ENCODE measurements around the gene FMNL3. TPM values are rescaled to one million over a fixed set of nuclear protein-coding genes. Genes with fewer than 3 reads are reported as not detected.

Gene FMNL3
- total RNA-seq, 4 donors from 2014 or later = 3.2 to 8.4 (median 6.7) TPM

DNA sequence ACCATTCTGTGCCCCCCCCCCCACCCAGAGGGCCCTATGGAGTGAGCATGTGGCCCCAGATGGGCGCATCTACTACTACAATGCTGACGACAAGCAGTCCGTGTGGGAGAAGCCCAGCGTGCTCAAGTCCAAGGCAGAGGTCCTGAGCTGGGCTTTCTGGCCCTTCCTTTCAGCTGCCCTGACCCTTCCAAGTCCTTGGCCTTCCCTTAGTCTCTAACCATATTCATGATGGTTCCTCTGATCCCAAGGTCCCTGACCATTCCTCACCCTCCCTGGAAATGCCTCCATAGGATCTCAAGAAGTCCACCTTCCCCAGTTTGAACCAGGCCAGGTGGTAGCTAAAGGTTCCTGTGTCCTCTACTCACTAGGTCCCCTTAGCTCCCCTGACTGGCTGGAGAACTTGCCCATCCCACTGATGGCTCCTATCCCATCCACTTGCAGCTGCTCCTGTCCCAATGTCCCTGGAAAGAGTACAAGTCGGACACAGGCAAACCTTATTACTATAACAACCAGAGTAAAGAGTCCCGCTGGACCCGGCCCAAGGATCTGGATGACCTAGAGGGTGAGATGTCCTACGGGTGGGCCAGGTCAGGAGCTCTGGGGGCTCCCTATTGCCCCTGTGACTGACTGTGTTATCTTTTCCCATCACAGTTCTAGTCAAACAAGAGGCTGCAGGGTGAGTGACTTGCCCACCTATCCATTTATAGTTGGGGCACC is 74.1 kb downstream of the FMNL3 start:
- no peaks in the 10 kb centered on the region for H3K27me3 ChIP-seq
- TF ChIP-seq POLR2A (IDR thresholded peaks at IDR 0.05) = no peak
- TF ChIP-seq, protein P1, sequence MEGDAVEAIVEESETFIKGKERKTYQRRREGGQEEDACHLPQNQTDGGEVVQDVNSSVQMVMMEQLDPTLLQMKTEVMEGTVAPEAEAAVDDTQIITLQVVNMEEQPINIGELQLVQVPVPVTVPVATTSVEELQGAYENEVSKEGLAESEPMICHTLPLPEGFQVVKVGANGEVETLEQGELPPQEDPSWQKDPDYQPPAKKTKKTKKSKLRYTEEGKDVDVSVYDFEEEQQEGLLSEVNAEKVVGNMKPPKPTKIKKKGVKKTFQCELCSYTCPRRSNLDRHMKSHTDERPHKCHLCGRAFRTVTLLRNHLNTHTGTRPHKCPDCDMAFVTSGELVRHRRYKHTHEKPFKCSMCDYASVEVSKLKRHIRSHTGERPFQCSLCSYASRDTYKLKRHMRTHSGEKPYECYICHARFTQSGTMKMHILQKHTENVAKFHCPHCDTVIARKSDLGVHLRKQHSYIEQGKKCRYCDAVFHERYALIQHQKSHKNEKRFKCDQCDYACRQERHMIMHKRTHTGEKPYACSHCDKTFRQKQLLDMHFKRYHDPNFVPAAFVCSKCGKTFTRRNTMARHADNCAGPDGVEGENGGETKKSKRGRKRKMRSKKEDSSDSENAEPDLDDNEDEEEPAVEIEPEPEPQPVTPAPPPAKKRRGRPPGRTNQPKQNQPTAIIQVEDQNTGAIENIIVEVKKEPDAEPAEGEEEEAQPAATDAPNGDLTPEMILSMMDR (IDR thresholded peaks at IDR 0.05) = no peak
- TF ChIP-seq EP300 (IDR thresholded peaks at IDR 0.05) = no peak
- no peak for TF ChIP-seq POLR2AphosphoS5 (IDR thresholded peaks at IDR 0.05)
- H3K36me3 ChIP-seq = peaks cover 33% of the 10 kb centered on the region
- 97% methylated on average over 8 of the region's 8 CpGs for WGBS
- H3K9me3 ChIP-seq = no peaks in the 10 kb centered on the region
- H3K4me3 ChIP-seq = no peak overlapping the region
- H3K27ac ChIP-seq = no peak overlapping the region
- DNase-seq (ENCODE audit: low spot score in 2 of 2) = peak in 1 of 2 donors; percentile 52
- H3K4me1 ChIP-seq = peaks cover 6% of the 10 kb centered on the region

DNA sequence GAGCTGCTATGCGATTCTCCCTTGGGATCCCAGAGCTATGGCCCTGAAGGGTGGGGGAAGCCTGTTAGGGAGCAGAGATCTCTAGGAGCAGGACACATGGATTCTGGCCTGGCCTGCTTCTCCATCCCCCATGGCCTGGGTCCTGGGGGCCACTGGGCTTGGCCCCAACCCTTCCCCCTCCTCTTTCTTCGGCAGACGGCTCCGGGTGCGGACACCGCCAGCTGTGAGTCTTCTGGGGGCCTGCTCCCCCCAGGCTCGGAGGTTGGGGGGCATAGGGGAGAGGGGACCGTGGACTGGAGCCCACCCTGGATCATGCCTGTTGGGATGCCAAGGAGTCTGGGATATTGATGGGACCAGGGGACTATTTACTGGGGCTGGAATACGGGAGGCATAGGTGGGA is 74.8 kb downstream of the FMNL3 start:
- peaks cover 33% of the 10 kb centered on the region for H3K36me3 ChIP-seq
- no peak for TF ChIP-seq POLR2AphosphoS5 (IDR thresholded peaks at IDR 0.05)
- TF ChIP-seq, protein P1 (IDR thresholded peaks at IDR 0.05) = no peak
- TF ChIP-seq EP300 (IDR thresholded peaks at IDR 0.05) = no peak
- no peak for TF ChIP-seq POLR2A (IDR thresholded peaks at IDR 0.05)
- H3K27ac ChIP-seq = no peak overlapping the region
- no peaks in the 10 kb centered on the region for H3K27me3 ChIP-seq
- peak in 1 of 2 donors; percentile 41 for DNase-seq (ENCODE audit: low spot score in 2 of 2)
- peaks cover 6% of the 10 kb centered on the region for H3K4me1 ChIP-seq
- H3K4me3 ChIP-seq = no peak overlapping the region
- 90% methylated on average over 9 of the region's 9 CpGs for WGBS
- no peaks in the 10 kb centered on the region for H3K9me3 ChIP-seq

DNA sequence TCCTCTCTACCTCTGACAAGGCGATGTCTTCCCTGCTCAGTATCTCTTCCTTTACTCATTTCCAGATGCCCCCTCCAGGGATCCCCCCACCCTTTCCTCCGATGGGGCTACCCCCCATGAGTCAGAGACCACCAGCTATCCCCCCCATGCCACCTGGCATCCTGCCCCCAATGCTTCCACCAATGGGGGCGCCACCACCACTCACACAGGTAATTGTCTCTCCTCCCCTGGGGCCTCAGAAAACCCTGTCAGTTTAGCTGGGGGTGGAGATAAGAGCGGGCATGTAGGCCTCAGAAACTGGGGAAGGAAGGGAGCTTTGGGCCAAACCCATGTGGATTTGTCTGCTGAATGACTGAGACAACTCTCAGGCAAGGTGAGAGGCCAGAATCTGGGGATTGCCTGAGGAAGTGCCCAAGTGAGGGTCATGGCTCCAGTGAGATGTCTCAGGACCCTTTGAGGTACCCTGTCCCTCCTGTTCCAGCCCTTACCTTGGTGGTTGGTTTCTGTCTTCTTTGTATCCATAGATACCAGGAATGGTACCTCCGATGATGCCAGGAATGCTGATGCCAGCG is 75.8 kb downstream of the FMNL3 start:
- no peak overlapping the region for H3K4me3 ChIP-seq
- no peak for TF ChIP-seq EP300 (IDR thresholded peaks at IDR 0.05)
- TF ChIP-seq POLR2A (IDR thresholded peaks at IDR 0.05) = no peak
- TF ChIP-seq, protein P1 (IDR thresholded peaks at IDR 0.05) = no peak
- 88% methylated on average over 5 of the region's 6 CpGs for WGBS
- H3K27me3 ChIP-seq = no peaks in the 10 kb centered on the region
- peaks cover under 1% of the 10 kb centered on the region for H3K4me1 ChIP-seq
- peak in 1 of 2 donors; percentile 50 for DNase-seq (ENCODE audit: low spot score in 2 of 2)
- peaks cover 33% of the 10 kb centered on the region for H3K36me3 ChIP-seq
- no peaks in the 10 kb centered on the region for H3K9me3 ChIP-seq
- no peak overlapping the region for H3K27ac ChIP-seq

DNA sequence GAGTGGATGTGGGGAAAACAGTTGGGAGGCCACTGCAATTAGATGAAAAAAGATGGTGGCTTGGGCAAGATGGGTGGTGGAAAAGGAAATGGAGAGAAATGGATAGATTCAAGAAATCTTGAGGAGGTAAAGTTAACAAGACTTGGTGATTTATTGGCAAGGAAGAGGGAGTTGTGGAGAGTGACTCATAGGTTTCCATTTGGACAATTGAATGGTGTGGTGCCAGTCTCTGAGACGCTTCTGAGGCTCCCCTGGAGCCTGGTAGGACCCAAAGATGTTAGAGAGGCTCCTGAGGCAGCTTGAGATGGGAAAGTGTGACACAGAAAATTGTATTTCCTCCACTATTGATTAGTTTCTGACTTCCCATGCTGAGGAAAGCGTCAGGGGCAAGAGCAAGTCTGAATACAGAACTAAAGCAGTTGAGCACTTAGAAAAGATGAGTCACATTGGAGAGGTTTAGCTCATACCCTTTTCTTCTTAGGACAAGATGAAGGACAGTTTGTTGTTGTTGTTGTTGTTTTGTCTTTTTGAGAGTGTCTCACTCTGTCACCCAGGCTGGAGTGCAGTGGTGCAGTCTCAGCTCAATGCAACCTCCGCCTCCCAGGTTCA is 79.3 kb downstream of the FMNL3 start:
- Histone ChIP-seq H3K9me3 (no peaks in the 10 kb centered on the region), H3K4me3 (no peak overlapping the region), H3K27me3 (no peaks in the 10 kb centered on the region), H3K4me1 (peaks cover 18% of the 10 kb centered on the region), H3K27ac (no peak overlapping the region), H3K36me3 (peaks cover 11% of the 10 kb centered on the region)
- DNase-seq (ENCODE audit: low spot score in 2 of 2) = no peak
- 80% methylated on average over 3 of the region's 3 CpGs for WGBS
- TF ChIP-seq POLR2A (IDR thresholded peaks at IDR 0.05) (no peak), EP300 (IDR thresholded peaks at IDR 0.05) (no peak), POLR2AphosphoS5 (IDR thresholded peaks at IDR 0.05) (no peak)
- TF ChIP-seq, protein P1 (IDR thresholded peaks at IDR 0.05) = no peak

DNA sequence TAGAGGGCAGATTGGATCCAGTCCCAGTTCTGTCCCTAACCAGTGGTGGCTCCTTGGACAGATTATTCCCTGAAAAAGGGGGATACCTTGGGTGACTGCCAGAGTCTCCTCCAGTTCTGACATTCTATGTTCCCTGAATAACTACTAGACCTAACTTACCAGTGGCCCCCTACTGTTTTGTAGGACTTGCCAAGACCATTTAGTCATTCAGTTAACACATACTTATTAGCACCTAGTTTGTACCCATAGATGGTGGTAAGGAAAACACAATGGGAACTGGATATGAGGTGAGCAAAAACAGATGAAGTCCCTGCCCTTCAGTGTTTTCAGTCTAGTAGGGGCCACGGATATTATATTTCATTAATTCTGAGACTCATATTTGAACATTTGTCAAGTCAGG is 80.4 kb downstream of the FMNL3 start:
- Histone ChIP-seq H3K4me1 (peaks cover 26% of the 10 kb centered on the region), H3K4me3 (no peak overlapping the region), H3K9me3 (no peaks in the 10 kb centered on the region), H3K27ac (no peak overlapping the region), H3K36me3 (peaks cover 4% of the 10 kb centered on the region), H3K27me3 (no peaks in the 10 kb centered on the region)
- TF ChIP-seq, protein P1 (IDR thresholded peaks at IDR 0.05) = no peak
- TF ChIP-seq POLR2A (IDR thresholded peaks at IDR 0.05) (no peak), POLR2AphosphoS5 (IDR thresholded peaks at IDR 0.05) (no peak), EP300 (IDR thresholded peaks at IDR 0.05) (no peak)
- no peak for DNase-seq (ENCODE audit: low spot score in 2 of 2)
- WGBS = 91% methylated on average over 1 of the region's 1 CpG
